Fibroblast of villous mesenchyme (primary cell): ENCODE results near the gene APOA1. TPM values are rescaled to one million over a fixed set of nuclear protein-coding genes. Genes with fewer than 3 reads are reported as not detected.

Experiments used
- DNase-seq: peaks from one replicate; pipeline ENCODE4 v3.0.0-alpha.2; 2010; ENCODE audit warnings: low read depth
- H3K4me3 ChIP-seq: 2 replicates; pipeline ENCODE4 v1.5.1; 2011; ENCODE audit warnings: low read depth, mild to moderate bottlenecking, low read length
- total RNA-seq: library from RNA; depleted of rRNA; stranded (reverse); fragments of >200 nt; gene quantifications from 2 replicates; pipeline ENCODE4 v1.2.3, GENCODE V29; 2012
- TF ChIP-seq, protein P1 (sequence below): IDR thresholded peaks from 2 replicates; pipeline ENCODE4 v1.5.1; 2012; ENCODE audit warnings: low read depth, mild to moderate bottlenecking, low read length; ENCODE audit not compliant: insufficient read depth

Gene APOA1
- total RNA-seq, 1 donor = not detected

DNA sequence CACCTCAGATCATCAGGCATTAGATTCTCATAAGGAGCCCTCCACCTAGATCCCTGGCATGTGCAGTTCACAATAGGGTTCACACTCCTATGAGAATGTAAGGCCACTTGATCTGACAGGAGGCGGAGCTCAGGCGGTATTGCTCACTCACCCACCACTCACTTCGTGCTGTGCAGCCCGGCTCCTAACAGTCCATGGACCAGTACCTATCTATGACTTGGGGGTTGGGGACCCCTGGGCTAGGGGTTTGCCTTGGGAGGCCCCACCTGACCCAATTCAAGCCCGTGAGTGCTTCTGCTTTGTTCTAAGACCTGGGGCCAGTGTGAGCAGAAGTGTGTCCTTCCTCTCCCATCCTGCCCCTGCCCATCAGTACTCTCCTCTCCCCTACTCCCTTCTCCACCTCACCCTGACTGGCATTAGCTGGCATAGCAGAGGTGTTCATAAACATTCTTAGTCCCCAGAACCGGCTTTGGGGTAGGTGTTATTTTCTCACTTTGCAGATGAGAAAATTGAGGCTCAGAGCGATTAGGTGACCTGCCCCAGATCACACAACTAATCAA, 5.6 kb downstream of the APOA1 start:
- TF ChIP-seq, protein P1, sequence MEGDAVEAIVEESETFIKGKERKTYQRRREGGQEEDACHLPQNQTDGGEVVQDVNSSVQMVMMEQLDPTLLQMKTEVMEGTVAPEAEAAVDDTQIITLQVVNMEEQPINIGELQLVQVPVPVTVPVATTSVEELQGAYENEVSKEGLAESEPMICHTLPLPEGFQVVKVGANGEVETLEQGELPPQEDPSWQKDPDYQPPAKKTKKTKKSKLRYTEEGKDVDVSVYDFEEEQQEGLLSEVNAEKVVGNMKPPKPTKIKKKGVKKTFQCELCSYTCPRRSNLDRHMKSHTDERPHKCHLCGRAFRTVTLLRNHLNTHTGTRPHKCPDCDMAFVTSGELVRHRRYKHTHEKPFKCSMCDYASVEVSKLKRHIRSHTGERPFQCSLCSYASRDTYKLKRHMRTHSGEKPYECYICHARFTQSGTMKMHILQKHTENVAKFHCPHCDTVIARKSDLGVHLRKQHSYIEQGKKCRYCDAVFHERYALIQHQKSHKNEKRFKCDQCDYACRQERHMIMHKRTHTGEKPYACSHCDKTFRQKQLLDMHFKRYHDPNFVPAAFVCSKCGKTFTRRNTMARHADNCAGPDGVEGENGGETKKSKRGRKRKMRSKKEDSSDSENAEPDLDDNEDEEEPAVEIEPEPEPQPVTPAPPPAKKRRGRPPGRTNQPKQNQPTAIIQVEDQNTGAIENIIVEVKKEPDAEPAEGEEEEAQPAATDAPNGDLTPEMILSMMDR = no peak
- no peak overlapping the region for H3K4me3 ChIP-seq
- no peak for DNase-seq

DNA sequence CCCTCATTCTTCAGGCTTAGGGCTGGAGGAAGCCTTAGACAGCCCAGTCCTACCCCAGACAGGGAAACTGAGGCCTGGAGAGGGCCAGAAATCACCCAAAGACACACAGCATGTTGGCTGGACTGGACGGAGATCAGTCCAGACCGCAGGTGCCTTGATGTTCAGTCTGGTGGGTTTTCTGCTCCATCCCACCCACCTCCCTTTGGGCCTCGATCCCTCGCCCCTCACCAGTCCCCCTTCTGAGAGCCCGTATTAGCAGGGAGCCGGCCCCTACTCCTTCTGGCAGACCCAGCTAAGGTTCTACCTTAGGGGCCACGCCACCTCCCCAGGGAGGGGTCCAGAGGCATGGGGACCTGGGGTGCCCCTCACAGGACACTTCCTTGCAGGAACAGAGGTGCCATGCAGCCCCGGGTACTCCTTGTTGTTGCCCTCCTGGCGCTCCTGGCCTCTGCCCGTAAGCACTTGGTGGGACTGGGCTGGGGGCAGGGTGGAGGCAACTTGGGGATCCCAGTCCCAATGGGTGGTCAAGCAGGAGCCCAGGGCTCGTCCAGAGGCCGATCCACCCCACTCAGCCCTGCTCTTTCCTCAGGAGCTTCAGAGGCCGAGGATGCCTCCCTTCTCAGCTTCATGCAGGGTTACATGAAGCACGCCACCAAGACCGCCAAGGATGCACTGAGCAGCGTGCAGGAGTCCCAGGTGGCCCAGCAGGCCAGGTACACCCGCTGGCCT, 7.1 kb downstream of the APOA1 start:
- no peak for DNase-seq
- TF ChIP-seq, protein P1 = no peak
- no peak overlapping the region for H3K4me3 ChIP-seq

DNA sequence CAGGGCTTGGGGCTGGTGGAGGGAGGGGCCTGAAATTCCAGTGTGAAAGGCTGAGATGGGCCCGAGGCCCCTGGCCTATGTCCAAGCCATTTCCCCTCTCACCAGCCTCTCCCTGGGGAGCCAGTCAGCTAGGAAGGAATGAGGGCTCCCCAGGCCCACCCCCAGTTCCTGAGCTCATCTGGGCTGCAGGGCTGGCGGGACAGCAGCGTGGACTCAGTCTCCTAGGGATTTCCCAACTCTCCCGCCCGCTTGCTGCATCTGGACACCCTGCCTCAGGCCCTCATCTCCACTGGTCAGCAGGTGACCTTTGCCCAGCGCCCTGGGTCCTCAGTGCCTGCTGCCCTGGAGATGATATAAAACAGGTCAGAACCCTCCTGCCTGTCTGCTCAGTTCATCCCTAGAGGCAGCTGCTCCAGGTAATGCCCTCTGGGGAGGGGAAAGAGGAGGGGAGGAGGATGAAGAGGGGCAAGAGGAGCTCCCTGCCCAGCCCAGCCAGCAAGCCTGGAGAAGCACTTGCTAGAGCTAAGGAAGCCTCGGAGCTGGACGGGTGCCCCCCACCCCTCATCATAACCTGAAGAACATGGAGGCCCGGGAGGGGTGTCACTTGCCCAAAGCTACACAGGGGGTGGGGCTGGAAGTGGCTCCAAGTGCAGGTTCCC, 7.8 kb downstream of the APOA1 start, which contains the start of gene APOC3:
APOC3 (plus strand) TSS at position 383 of the 659 bp plus-strand sequence. CDS start 676 bp downstream, outside the sequence.
- TF ChIP-seq, protein P1 = no peak
- H3K4me3 ChIP-seq = no peak within 1 kb of the TSS
- peak; percentile 20 for DNase-seq

DNA sequence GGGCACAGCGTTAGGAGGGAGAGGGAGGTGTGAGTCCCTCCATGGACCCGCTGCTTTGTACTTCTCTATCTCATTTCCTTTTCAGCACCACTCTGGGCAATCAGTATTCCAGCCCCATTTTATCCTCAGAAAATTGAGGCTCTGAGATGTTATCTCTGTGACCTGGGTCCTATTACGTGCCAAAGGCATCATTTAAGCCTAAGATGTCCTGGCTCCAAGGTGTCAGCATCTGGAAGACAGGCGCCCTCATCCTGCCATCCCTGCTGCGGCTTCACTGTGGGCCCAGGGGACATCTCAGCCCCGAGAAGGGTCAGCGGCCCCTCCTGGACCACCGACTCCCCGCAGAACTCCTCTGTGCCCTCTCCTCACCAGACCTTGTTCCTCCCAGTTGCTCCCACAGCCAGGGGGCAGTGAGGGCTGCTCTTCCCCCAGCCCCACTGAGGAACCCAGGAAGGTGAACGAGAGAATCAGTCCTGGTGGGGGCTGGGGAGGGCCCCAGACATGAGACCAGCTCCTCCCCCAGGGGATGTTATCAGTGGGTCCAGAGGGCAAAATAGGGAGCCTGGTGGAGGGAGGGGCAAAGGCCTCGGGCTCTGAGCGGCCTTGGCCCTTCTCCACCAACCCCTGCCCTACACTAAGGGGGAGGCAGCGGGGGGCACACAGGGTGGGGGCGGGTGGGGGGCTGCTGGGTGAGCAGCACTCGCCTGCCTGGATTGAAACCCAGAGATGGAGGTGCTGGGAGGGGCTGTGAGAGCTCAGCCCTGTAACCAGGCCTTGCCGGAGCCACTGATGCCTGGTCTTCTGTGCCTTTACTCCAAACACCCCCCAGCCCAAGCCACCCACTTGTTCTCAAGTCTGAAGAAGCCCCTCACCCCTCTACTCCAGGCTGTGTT, 8.5 kb downstream of the APOA1 start:
- DNase-seq = no peak
- TF ChIP-seq, protein P1 = no peak

DNA sequence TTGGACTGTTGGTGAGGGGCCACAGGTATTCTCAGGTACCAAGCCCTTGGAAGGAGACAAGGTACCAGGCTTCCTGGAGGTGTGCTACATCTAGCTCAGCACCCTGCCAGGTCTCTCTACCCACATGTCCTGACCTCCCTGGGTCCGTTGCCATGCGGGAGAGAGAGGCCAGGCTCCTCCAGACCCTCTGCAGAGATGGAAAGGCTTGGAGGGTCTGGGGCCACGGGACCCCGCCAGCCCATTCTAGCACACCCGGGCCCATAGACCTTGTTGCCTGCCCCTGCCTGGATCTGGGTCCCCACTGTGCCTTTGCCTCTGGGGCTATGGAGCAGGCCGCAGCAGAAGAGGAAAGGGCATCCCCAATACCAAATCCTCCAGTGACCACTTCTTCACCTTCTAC, 10.0 kb downstream of the APOA1 start:
- no peak overlapping the region for H3K4me3 ChIP-seq
- DNase-seq = no peak
- TF ChIP-seq, protein P1 = no peak

More for the DNA sequence above, 8.5 kb downstream of the APOA1 start:
- no peak overlapping the region for H3K4me3 ChIP-seq

DNA sequence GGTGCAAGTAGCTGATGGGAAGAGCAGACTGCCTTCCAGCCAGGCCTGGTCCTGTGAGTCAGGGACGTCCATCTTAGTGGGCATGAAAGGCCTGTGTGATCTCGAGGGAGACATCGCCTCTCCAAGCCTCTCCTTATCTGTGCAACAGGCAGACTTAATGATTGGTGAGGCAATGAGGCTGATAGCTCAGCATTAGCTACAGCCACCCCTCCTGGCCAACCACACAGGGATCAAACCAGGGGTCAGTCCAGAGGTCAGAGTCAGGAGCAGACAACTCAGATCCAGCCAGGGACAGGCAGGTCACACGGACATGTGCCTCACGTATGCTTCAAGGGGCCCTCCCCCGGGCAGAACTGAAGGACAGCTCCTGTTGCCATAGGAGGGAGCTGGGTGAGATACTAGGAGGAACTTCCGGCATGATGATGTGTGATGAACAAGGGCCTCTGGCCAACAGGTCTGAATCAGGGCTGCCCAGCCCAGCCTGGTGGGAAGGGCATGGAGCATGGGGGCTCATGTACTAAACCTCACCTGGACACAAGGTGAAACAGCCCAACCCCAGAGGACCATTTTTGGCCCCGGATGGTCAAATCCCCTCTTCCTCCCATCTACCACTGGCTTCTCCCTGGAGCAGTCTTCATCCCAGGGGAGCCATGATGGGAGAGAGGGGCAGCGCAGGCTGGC, 10.5 kb downstream of the APOA1 start:
- no peak overlapping the region for H3K4me3 ChIP-seq
- no peak for DNase-seq
- TF ChIP-seq, protein P1 = no peak
